D721Med (cell line): ENCODE data around the gene PHLDA1.

Source experiments
- DNase-seq: peaks from one replicate; pipeline ENCODE4 v3.0.0; 2011; ENCODE audit warnings: low spot score; ENCODE audit not compliant: insufficient read length
- FAIRE-seq: peaks from 2 replicates; lab custom pipeline; 2011; peaks lifted over from hg19 to GRCh38; lab: Jason Lieb, UNC
- TF ChIP-seq, protein P1 (sequence below): IDR thresholded peaks from 2 replicates; pipeline ENCODE4 v1.5.1; 2012; ENCODE audit warnings: mild to moderate bottlenecking, control low read depth; ENCODE audit not compliant: insufficient read depth; ENCODE audit errors: missing control alignments

PHLDA1 gene

DNA sequence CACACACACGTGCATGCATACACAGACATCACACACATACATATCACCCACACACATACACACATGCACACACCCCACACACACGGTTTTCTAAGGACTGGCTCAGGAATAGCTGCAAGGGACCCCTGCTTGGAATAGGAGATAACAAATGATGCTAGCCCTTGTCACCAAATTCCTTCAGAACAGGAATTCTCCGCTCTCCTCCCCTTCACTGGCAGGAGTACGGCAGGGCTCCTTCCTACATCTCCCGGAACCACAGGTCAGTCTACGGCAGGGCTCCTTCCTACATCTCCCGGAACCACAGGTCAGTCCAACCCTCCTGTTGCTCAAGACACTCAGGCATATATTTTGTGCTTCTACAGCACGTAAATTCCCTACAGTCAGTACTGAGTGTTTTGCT, 23.9 kb downstream of the PHLDA1 start:
- FAIRE-seq, result no peak
- TF ChIP-seq, protein P1, sequence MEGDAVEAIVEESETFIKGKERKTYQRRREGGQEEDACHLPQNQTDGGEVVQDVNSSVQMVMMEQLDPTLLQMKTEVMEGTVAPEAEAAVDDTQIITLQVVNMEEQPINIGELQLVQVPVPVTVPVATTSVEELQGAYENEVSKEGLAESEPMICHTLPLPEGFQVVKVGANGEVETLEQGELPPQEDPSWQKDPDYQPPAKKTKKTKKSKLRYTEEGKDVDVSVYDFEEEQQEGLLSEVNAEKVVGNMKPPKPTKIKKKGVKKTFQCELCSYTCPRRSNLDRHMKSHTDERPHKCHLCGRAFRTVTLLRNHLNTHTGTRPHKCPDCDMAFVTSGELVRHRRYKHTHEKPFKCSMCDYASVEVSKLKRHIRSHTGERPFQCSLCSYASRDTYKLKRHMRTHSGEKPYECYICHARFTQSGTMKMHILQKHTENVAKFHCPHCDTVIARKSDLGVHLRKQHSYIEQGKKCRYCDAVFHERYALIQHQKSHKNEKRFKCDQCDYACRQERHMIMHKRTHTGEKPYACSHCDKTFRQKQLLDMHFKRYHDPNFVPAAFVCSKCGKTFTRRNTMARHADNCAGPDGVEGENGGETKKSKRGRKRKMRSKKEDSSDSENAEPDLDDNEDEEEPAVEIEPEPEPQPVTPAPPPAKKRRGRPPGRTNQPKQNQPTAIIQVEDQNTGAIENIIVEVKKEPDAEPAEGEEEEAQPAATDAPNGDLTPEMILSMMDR, result no peak
- DNase-seq, result no peak

DNA sequence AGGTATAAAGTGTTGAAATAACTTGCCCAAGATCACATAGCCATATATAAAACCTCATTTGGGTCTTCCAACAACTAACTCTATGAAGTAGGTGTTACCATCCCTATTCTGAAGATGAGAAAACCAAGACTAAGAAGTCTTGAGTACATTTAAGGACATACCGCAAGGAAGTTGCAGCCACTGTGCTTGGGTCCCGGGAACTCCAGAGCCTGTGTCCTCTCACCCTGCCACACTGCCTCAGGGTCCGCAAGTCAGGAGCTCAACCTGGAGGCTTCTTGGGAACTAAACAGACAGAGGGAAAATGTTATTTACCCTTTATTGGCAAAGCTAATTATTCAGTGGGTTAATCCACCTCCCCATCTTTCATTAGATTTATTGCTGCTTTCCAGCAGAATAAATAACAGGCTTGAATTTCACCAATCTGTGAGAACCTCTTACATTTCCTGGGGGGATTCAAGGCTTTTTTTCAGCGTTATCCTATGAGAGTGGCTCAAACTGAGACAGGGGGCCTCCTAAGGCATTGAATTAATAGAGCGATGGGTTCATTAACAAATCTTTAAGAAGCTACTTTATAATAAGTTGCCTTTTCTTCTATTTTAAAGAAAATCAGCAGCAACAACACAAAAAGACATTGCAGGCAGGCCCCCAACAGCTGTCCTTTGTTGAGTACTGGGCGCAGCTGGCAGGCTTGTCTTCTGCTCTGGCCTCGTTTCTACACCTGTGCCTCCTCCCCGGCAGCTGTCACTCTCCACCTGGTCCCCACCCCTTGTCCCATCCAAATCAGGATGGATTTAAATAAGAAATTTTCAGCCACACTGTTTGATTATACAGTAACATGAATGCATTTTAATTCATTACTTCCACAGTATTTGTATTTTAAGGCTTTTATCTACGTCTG, 25.3 kb downstream of the PHLDA1 start:
- TF ChIP-seq, protein P1, result no peak
- FAIRE-seq, result no peak
- no peak for DNase-seq

DNA sequence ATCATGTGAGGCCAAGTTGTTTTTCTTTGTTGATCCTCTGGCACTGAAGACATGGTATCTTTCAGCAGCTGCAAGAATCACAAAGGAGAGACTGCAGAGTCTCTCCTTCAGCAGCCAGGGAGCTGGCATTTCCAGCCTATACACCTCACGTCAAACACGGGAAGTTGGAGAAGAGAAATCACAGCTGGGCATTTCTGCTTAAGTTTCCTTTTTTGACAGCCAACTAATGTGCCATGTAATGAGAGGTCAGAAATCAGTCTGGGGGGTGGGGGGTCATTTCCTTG, 28.3 kb downstream of the PHLDA1 start:
- FAIRE-seq (no peak), DNase-seq (no peak)
- TF ChIP-seq, protein P1, result no peak

DNA sequence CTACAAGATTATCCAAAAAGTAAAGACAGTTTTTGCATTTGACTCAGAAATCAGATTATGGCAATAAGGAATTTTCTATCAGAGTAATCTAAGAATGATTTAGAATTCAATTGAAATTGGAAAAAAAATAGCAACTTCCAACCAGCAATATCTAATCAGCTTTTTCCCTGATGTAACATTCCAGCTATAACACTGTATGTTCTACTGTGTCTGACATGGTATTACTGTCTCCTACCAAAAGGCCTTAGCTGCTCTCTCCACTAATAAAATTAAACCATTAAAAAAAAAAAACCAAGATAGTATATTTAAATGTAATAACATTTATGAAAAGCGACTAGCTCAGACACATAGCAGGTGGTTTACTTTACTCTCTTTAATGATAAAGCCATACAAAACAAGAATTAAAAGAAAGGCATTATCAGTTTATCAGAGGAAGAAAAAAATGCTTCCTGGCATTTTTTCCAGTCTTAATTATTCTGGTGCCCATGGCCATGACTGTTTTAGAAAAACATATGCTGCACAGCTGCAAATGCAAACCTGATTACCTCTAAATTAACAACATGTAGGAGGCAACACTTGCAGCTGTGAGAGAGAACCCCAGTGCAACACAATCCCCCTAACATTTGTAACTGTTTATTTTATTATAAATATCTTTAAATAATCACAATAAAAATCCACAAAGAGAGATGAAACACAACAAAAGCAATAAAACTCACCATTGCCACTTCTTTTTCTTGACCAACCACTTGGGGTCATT, 28.8 kb downstream of the PHLDA1 start:
- TF ChIP-seq, protein P1, result no peak
- FAIRE-seq, result no peak
- no peak for DNase-seq

DNA sequence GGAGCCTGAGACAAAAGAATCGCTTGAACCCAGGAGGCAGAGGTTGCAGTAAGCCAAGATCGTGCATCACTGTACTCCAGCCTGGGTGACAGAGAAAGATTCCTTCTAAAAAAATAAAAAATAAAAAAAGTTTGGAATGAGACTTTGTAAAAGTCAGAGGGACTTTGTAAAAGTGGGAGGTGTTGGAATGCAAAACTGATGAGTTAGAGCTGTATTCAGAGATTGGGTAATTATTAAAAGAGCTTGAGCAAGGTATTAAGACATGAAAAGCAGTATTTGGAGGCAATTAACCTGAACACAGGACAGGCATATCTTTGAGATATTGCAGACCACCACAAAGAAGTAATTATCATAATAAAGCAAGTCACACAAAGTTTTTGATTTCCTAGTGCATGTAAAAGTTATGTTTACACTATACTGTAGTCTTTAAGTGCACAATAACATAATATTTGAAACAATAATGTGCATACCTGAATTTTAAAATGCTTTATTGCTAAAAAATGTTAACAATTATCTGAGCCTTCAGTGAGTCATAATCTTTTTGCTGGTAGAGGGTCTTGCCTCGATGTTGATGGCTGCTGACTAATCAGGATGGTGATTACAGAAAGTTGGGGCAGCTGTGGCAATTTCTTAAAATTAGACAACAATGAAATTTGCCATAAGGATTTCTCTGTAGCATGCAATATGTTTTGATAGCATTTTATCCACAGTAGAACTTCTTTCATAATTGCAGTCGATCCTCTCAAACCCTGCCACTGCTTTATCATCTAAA, 33.1 kb downstream of the PHLDA1 start:
- TF ChIP-seq, protein P1, result no peak
- FAIRE-seq (no peak), DNase-seq (no peak)

DNA sequence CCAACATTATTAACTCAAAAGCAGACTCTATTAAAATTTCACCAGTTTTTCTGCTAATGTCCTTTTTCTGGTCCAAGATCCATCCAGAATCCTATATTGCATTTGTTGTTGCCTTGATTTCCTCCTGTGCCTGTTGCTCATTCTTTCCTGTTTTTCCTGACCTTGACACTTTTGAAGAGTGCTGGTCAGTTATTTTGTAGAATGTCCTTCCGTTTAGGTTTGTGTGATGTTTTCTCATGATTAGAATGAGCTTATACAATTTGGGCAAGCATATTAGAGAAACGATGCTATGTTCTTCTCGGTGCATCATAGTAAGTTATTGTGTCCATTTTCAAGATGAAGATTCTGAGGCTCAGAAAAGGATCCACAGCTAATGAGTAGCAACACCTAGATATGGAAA, 33.9 kb downstream of the PHLDA1 start:
- DNase-seq (no peak), FAIRE-seq (no peak)
- TF ChIP-seq, protein P1, result no peak
